ENCODE measurements around the gene AFF2. TPM values are rescaled to one million over a fixed set of nuclear protein-coding genes. Genes with fewer than 3 reads are reported as not detected.

Gene AFF2
- total RNA-seq, 2 experiments from 2014 or later: 0.48 to 0.78 TPM

- ChIA-PET POLR2A (no interaction called here), CTCF (no interaction called here)
These were observed 479.4 kb downstream of the AFF2 start for GRCh38 chrX:148979786-148980185.

- POLR2A ChIA-PET: no interaction called here
- CTCF ChIA-PET: no interaction called here
These were observed 483.8 kb downstream of the AFF2 start for GRCh38 chrX:148984238-148984637.

- CTCF ChIA-PET: no interaction called here
- POLR2A ChIA-PET: no interaction called here
These were observed 491.1 kb downstream of the AFF2 start for GRCh38 chrX:148991502-148991901.

- POLR2A ChIA-PET: no interaction called here
- CTCF ChIA-PET: no interaction called here
These were observed 495.2 kb downstream of the AFF2 start for GRCh38 chrX:148995661-148996060.

- ChIA-PET POLR2A (no interaction called here), CTCF (no interaction called here)
These were observed 501.9 kb downstream of the AFF2 start for GRCh38 chrX:149002320-149002719.

GRCh38 chrX:149003863-149004660 lies 503.6 kb downstream of the AFF2 start:
- POLR2A ChIA-PET: no interaction called here
- CTCF ChIA-PET: no interaction called here

DNA sequence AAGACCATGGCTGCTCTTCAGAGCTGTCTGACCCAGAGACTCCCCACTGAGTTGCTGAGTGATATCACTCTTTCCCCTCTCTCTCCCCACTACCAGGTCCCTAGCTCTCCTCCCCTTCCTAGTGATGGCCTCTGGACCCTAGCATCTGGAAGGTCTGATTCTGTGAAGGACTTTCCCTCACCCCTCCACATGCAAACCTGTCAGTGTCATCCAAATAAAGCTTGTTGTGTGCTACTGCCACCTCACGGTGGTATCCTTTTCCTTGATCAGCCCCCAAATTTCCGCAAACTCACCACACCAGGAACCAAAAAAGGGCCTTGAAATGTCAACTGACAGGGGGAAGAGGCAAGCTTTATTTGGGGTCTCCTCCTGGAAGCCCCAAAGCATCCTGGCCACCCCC lies 504.5 kb downstream of the AFF2 start:
- POLR2A ChIA-PET: no interaction called here
- CTCF ChIA-PET: no interaction called here

DNA sequence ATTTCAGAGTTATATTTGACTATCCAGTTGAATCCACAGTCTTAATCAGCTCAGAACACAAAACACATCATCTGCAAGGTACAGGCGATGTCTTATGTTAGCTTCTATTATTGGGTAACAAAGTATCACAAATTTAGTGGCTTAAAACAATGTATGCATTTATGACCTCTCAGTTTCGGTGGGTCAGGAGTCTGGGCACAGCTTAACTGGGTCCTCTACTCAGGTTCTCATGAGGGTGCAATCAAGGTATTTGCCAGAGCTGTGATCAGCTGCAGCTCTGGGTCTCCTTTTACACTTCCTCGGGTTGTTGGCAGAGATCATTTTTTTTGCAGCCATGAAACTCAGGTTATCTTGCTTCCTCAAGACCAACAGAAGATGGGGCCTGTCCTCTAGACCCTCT lies 505.8 kb downstream of the AFF2 start:
- ChIA-PET CTCF (no interaction called here), POLR2A (no interaction called here)

DNA sequence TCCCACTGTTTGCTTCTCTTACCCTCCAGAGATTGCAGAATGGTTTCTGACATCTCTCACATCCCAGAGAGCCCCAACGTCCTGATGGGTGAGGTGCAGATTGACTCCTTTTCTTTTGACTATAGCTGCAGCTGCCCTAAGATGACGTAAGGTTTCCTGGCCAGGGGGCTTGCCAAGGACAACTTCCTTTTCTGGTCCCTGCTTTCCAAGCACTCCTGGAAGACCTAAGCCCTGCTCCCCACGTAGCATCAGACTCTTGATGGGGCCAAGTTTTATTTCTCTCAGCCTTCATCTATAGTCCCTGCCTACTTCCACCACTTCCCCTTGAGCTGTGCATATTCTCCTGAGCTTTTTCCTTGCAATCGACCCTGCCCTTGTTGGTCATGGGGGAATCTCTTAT lies 507.0 kb downstream of the AFF2 start:
- ChIA-PET CTCF (no interaction called here), POLR2A (no interaction called here)

DNA sequence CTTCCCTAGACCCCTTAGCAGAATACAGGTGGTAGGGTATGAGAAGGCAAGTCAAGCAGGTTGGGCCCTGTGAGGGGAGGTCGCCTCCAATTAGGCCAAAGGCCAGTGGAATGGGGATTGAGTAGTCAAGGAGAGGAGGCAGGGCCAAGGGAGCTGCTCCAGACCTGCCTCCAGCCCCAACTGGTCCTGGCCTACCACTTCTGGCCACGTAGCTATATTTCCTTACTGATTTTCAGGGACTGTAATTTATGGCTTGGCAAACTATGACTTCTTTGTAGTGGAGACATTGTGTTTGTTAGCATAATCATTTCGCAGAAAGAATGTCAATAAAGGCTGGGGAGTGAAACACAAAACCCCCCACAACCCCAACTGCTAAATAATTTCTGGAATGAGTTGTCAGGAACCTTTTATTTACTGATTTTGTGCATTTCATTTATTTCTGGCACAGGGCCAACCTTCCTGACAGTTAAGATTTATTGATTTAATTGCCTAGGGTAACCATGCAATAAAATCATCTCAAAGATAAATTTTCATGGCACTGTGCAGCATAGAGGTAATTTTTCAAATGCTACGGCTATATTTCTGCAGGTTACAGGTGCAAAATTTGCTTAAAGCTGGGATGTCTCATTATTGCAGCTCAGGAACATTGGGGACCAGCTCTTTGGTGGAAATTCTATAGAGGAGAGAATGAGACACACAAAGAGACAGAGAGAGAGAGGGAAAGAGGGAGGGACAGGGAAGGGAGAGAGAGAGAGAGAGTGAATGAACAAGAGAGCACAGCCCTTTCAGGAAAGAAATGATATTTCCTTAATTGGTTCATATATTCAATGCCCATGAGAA lies 509.8 kb downstream of the AFF2 start:
- CTCF ChIA-PET: no interaction called here

GRCh38 chrX:149010853-149011224 lies 510.4 kb downstream of the AFF2 start:
- ChIA-PET POLR2A (no interaction called here), CTCF (no interaction called here)

More for the DNA sequence above, 509.8 kb downstream of the AFF2 start:
- POLR2A ChIA-PET: no interaction called here

DNA sequence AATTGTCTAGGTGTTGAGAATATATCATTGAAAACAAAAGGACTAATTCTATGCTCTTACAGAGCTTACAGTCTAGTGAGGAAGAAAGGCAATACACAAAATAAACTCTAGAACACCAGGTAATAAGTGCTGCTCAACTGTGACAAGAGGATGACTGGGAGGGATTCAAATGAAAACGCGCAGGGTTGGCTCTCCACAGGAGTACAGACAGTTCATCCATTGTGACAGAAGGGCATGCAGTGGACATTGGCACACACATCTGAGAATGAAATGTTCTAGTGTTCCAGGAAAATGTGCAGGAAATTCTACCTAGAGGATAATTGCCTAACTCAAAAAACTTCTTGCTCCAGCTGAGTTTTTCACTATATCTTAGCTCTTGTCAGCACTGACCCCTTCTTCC lies 512.7 kb downstream of the AFF2 start:
- POLR2A ChIA-PET: no interaction called here
- CTCF ChIA-PET: no interaction called here

- CTCF ChIA-PET: no interaction called here
- POLR2A ChIA-PET: no interaction called here
These were observed 520.7 kb downstream of the AFF2 start for GRCh38 chrX:149021159-149021558.

DNA sequence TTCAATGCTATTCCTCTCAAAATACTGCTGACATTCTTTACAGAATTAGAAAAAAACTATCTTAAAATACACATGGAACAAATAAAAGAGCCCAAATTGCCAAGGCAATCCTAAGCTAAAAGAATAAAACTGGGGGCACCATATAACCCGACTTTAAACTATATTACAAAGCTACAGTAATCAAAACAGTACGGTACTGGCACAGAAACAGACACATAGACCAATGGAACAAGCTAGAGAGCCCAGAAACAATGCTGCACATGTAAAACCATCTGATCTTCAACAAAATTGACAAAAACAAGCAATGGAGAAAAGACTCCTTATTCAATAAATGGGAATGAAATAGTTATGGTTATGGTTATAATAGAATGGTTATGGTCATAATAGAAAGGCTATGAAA lies 522.1 kb downstream of the AFF2 start:
- ChIA-PET CTCF (no interaction called here), POLR2A (no interaction called here)

- CTCF ChIA-PET: no interaction called here
- POLR2A ChIA-PET: no interaction called here
These were observed 532.0 kb downstream of the AFF2 start for GRCh38 chrX:149032449-149032848.

GRCh38 chrX:149036086-149036485 lies 535.7 kb downstream of the AFF2 start:
- ChIA-PET CTCF (no interaction called here), POLR2A (no interaction called here)

GRCh38 chrX:149037281-149037870 lies 537.0 kb downstream of the AFF2 start:
- POLR2A ChIA-PET: no interaction called here
- CTCF ChIA-PET: no interaction called here

DNA sequence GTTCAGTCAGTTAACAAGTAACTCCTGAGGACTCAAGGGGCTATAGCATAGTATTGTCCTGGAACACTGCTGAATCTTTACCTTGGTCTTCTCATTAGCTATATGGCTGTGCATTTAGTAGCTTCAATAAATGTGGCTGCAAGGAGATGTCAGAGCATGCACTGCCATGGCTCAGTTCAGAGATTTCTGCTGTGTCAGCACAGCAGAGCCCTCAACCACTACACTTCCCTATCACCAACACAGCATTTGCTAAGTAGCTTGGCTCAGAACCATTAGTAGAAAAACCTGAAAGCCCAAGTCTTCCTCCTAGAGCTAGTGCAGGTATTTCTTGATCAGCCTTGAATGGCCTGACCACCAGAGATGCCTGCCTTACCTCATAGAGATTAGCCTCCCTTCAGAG lies 538.6 kb downstream of the AFF2 start:
- POLR2A ChIA-PET: no interaction called here
- CTCF ChIA-PET: no interaction called here

GRCh38 chrX:149040873-149041535 lies 540.6 kb downstream of the AFF2 start:
- CTCF ChIA-PET: no interaction called here
- POLR2A ChIA-PET: no interaction called here

GRCh38 chrX:149043401-149043800 lies 543.0 kb downstream of the AFF2 start:
- CTCF ChIA-PET: no interaction called here
- POLR2A ChIA-PET: no interaction called here

DNA sequence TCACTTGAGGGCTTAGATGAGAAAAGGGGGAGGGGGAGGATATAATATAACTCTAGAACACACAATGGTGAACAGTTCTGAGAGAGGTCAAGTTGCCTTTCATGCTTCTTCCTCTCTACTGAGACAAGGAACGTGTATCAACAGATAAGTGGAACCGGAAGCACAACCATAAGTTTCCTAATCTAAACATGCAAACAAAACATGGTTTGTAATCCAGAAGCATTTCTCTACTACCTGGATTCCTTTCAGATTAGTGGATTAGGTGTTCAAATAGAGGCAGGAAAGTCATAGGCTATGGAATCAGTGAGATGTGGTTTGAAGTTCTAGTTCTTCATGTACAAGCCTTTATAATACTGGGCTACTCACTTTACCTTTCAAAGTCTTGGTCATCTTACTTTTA lies 544.1 kb downstream of the AFF2 start:
- CTCF ChIA-PET: no interaction called here
- POLR2A ChIA-PET: no interaction called here

Measured in activated CD8-positive, alpha-beta memory T cell treated with anti-CD3 and anti-CD28 coated beads for 36 hours (primary cell).